ENCODE results near the gene STAT1. TPM values are rescaled to one million over a fixed set of nuclear protein-coding genes. Genes with fewer than 3 reads are reported as not detected.

STAT1 gene
- total and polyA plus RNA-seq, 9 of the 15 experiments (the other 6 are each of a cell fraction or from before 2014, with no cell fraction given) = 8.7 to 34.4 (median 26.8) TPM

- TF ChIP-seq ZNF3 (CRISPR knock-in tag; IDR thresholded peaks at IDR 0.05) (no peak), RERE (CRISPR knock-in tag; IDR thresholded peaks at IDR 0.05; ENCODE audit: borderline replicate concordance) (no peak), YY1 (IDR thresholded peaks at IDR 0.05; ENCODE audit: borderline replicate concordance in 1 of 3, control insufficient read depth in 1 of 3, extremely low read depth in 1 of 3, insufficient read depth in 3 of 3, insufficient read length in 1 of 3, insufficient replicate concordance in 2 of 3, low read depth in 1 of 3, low read length in 2 of 3) (no peak), THRA (IDR thresholded peaks at IDR 0.05) (no peak), ZHX1 (conservative IDR thresholded peaks at IDR 0.05; ENCODE audit: low read length) (no peak), DPF2 (IDR thresholded peaks at IDR 0.05) (no peak)
These were observed 6.8 kb downstream of the STAT1 start (continued) for GRCh38 chr2:191006997-191007783.

Measured in K562 (cell line).